Thymus (tissue), 11 donors: Measurements from ENCODE around the gene ITPK1. TPM values are rescaled to one million over a fixed set of nuclear protein-coding genes. Genes with fewer than 3 reads are reported as not detected.
"Not testable (repeated sequence)": the region's sequence is repeated elsewhere in the genome, so short reads cannot be mapped to it uniquely, and the experiment has no call there.

Experiments
- DNase-seq, 9 donors: peaks; one replicate each; pipeline ENCODE4 v3.0.0-alpha.2; 2013; ENCODE audit warnings: low spot score in 9 of 9, low read depth in 6 of 9, missing footprints in 1 of 9
- H3K27ac ChIP-seq, 2 donors: one replicate each; pipeline ENCODE4 v1.5.1; 2013; ENCODE audit warnings: control low read depth in 1 of 2, low read depth in 1 of 2, low read length in 1 of 2, mild to moderate bottlenecking in 1 of 2, moderate library complexity in 1 of 2
- H3K27me3 ChIP-seq, 2 donors: one replicate each; pipeline ENCODE4 v1.5.1; 2013; ENCODE audit warnings: low read length in 1 of 2; ENCODE audit not compliant: control insufficient read depth in 2 of 2, insufficient read depth in 1 of 2
- H3K36me3 ChIP-seq, 2 donors: one replicate each; pipeline ENCODE4 v1.5.1; 2013; ENCODE audit warnings: low read length in 1 of 2, mild to moderate bottlenecking in 1 of 2, moderate library complexity in 1 of 2; ENCODE audit not compliant: control insufficient read depth in 2 of 2, insufficient read depth in 2 of 2
- H3K4me1 ChIP-seq, 2 donors: one replicate each; pipeline ENCODE4 v1.5.1; 2013; ENCODE audit warnings: low read length in 2 of 2; ENCODE audit not compliant: control insufficient read depth in 2 of 2, insufficient read depth in 2 of 2
- H3K4me3 ChIP-seq, 2 donors: one replicate each; pipeline ENCODE4 v1.5.1; 2013; ENCODE audit warnings: low read length in 2 of 2, control low read depth in 1 of 2, mild to moderate bottlenecking in 1 of 2
- H3K9me3 ChIP-seq, 2 donors: one replicate each; pipeline ENCODE4 v1.5.1; 2013; ENCODE audit warnings: low read length in 1 of 2, mild to moderate bottlenecking in 1 of 2; ENCODE audit not compliant: control insufficient read depth in 2 of 2, insufficient read depth in 1 of 2
- WGBS: extraction: QIAGEN DNeasy Blood & Tissue Kit; methylation state at CpG from one replicate; pipeline ENCODE4 v1.1.7; 2013; 5-methylcytosine and 5-hydroxymethylcytosine counted together
- polyA plus RNA-seq: library from polyadenylated mRNA; stranded (reverse); fragments of 200-250 nt; gene quantifications from one replicate; pipeline ENCODE4 v1.2.3, GENCODE V29; 2013
- total RNA-seq: library from RNA; stranded (reverse); fragments of 120-200 nt; gene quantifications from one replicate; pipeline ENCODE4 v1.2.4, GENCODE V29; 2013
- donor health status: healthy.

ITPK1 gene
- total and polyA plus RNA-seq, 2 donors: 9.5 to 20.9 TPM

DNA sequence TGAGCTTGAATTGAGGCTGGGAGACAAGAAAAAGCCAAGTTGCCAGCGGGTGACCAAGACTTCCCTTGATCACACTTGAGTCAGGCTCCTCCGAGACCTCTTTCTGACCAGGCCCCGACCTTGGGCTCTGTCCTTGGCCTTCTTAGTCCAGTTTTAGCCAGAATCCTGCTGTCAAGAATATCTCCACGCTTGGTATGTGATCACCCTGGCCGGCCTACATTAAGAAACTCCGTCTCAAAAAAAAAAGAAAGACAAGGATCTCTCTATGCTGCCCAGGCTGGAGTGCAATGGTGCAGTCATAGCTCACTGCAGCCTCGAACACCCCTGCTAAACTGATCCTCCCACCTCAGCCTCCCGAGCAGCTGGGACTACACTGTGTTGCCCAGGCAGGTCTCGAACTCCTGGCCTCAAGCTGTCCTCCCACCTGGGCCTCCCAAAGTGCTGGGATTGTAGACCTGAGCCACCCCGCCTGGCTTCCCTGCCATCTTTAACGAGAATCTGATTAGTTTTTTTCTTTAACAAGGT lies 1.0 kb upstream of the ITPK1 start:
- WGBS: 96% methylated on average over 11 of the region's 11 CpGs
- H3K4me1 ChIP-seq: peaks cover 22 to 25% of the 10 kb centered on the region in 2 donors
- H3K27ac ChIP-seq: no peak overlapping the region
- no peak for DNase-seq
- no peaks in the 10 kb centered on the region for H3K9me3 ChIP-seq
- peak overlapping the region; percentile 75 to 92 for H3K4me3 ChIP-seq
- H3K27me3 ChIP-seq: peaks cover 0 to 6% of the 10 kb centered on the region in 2 donors
- H3K36me3 ChIP-seq: no peaks in the 10 kb centered on the region

DNA sequence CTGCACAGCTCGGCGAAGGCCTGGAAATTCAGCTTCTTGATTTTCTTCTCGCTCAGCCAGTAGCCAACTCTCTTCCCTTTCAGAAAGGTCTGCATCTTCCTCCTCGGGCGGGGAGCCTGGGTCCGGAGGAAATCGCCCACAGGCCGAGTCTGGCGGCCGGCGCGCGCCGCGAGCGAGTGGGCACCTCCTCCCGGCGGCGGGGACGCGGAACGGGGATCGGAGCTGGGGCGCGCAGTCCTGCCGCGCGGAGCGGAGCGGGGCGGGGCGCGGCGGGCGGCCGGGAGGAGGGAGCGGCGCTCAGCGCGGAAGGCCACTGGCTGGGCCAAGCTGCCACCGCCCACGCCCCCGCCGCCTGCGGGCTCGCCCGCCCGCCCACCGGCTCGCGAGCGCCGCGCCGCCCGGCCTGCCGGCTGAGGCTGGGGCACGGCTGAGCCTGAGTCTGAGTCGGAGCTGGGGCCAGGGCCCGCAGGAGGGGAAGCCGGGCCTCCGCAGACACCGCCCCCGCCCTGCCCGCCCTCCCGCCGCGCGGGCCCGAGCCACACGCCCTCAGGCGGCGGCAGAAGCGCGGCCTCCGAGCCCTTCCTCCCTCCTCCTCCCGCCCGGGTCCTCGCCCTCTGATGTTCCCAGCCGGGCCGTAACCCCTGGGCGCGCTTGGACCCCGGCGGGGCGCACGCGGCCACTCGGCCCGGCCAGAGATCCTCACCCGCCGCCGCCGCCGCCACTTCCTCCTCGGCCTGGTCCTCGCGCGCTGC lies 480 bp downstream of the ITPK1 start:
- DNase-seq: peak in 7 of 9 donors; percentile 33 to 81 (median 63)
- Histone ChIP-seq H3K36me3 (no peaks in the 10 kb centered on the region), H3K27me3 (peaks cover 0 to 6% of the 10 kb centered on the region in 2 donors), H3K4me1 (peaks cover 22 to 25% of the 10 kb centered on the region in 2 donors), H3K9me3 (no peaks in the 10 kb centered on the region), H3K27ac (peak overlapping the region in 1 of 2 donors; percentile 93), H3K4me3 (peak overlapping the region; percentile 52 to 92)
- WGBS: 1% methylated on average over 99 of the region's 99 CpGs

DNA sequence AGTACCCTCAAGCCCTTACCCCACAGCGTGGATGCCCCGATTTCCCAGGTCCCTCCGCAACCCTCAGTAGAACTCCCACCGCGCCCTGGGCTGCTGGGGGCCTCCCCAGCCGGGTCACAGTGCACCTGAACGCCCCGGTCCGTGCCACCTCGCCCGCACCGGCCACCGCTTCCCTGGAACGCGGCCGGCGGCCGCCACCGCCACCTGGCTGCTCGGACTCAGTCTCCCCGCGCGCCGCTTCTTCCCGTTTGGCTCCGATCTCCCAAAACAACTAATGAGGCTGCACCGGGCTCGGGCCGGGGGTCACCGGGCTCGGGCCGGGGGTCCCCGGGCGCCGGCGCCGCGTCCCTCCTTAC lies 1.0 kb downstream of the ITPK1 start:
- peaks cover 0 to 6% of the 10 kb centered on the region in 2 donors for H3K27me3 ChIP-seq
- peaks cover 22 to 25% of the 10 kb centered on the region in 2 donors for H3K4me1 ChIP-seq
- H3K4me3 ChIP-seq: peak overlapping the region; percentile 52 to 92
- DNase-seq: no peak
- H3K27ac ChIP-seq: no peak overlapping the region
- H3K36me3 ChIP-seq: no peaks in the 10 kb centered on the region
- WGBS: 3% methylated on average over 38 of the region's 38 CpGs
- H3K9me3 ChIP-seq: no peaks in the 10 kb centered on the region

DNA sequence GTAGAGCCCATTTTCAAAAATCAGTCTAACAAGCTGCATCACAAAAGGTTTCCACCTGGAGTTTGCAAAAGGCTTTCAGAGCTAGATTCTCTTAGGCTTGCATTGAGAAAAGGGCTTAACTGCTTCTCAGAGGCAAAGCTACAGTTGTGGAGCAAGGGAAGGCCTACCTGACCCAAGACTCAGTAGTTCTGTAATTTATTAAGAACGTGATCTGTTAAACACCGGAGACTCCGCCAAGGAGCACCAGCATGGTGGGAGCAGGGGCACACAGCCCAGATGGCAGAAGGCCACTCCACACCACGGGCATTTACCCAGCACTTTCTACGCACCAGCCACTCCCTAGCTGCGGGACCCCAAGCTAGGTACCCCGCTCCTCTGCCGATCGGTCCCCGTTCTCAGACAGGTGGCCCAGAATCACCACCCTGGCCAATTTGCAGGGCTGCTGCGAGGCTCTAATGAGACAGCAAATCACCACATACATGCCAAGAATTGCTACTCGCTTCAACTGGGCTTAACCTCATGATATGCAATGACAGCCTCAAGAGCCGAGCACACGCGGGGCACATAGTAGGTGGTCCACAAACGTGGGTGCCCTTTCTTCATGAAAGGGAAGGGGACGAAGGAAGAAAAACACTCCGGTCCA lies 1.5 kb downstream of the ITPK1 start:
- Histone ChIP-seq H3K27me3 (peaks cover 0 to 6% of the 10 kb centered on the region in 2 donors), H3K27ac (no peak overlapping the region), H3K9me3 (no peaks in the 10 kb centered on the region), H3K4me3 (peak overlapping the region; percentile 52 to 92), H3K4me1 (peaks cover 22 to 25% of the 10 kb centered on the region in 2 donors), H3K36me3 (no peaks in the 10 kb centered on the region)
- WGBS: 52% methylated on average over 18 of the region's 18 CpGs
- DNase-seq: peak in 1 of 9 donors; percentile 33

DNA sequence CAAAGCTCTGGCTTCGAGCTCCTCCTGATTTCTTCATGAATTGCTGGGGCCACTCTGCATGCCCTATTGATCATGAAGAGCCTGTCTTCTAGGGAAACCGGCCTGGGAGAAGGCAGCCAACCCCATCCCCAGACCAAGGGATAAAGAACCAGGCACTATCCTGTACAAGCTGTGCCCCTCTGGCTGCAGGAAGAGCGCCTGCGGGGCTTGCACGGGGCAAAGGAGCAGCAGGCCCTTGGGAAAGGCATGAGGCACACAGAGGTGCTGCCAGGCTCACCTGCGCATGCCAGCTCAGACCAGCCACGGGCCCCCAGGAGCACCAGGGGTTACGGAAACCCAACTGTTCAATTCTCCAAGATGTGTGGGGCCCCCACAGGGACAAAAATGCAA lies 2.1 kb downstream of the ITPK1 start:
- Histone ChIP-seq H3K27ac (peak overlapping the region in 1 of 2 donors; percentile 17), H3K27me3 (peaks cover 0 to 6% of the 10 kb centered on the region in 2 donors), H3K4me1 (peaks cover 22 to 25% of the 10 kb centered on the region in 2 donors), H3K4me3 (no peak overlapping the region), H3K9me3 (no peaks in the 10 kb centered on the region), H3K36me3 (no peaks in the 10 kb centered on the region)
- WGBS: 90% methylated on average over 8 of the region's 8 CpGs
- no peak for DNase-seq

DNA sequence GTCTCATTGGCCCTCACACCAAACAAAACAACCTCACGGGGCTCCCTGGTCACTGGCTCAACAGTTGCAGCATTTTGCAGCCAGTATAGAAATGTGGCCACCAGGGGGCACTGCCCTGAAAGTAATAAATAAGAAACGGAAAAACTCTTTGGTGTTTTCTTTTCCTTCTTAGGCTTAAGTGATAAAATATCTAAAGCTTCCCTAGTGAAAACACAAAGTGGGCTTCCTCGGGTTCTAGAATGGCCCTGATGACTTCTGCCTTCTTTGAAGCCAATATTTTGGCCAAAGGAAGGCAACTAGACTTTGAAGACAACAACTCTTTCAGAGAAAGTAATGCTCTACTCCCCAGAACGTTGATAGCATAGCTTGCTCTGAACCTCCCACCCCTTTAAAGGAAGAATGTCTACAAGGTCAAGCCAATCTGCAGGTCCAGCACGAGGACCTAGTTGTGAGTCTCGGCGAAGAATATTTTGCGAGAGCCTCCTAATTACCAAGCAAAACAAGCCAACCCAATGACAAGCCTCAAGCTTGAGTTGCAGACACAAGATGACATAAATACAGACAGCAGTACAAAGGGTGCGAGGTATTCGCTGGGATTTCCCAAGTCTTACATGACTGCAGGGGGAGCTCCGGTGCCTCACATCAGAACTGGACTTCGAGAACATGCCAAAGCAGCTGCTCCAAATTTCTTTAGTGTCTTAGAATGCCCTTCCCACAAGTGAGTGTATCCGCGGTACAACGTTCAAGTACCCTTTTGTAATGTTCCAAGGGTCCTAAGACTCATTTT lies 2.6 kb downstream of the ITPK1 start:
- Histone ChIP-seq H3K27ac (peak overlapping the region in 1 of 2 donors; percentile 67), H3K4me3 (peak overlapping the region in 1 of 2 donors; percentile 30), H3K27me3 (peaks cover 0 to 6% of the 10 kb centered on the region in 2 donors), H3K9me3 (no peaks in the 10 kb centered on the region), H3K4me1 (peaks cover 22 to 25% of the 10 kb centered on the region in 2 donors), H3K36me3 (no peaks in the 10 kb centered on the region)
- 56% methylated on average over 15 of the region's 15 CpGs for WGBS
- peak in 7 of 9 donors; percentile 62 to 85 (median 78) for DNase-seq

DNA sequence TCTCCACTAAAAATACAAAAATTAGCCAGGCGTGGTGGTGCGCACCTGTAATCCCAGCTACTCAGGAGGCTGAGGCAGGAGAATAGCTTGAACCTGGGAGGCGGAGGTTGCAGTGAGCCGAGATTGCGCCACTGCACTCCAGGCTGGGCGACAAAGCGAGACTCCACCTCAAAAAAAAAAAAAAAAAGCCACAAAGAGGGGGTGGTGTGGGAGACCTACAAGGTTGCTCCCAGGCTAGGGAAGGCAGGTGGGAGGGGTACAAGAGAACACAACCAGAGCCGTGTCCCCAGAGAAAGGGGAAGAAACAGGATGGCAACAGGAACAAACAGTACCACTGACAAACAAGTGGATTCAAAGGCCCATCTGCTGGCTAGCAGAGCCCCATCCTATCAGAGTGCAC lies 4.2 kb downstream of the ITPK1 start:
- H3K27me3 ChIP-seq, H3K27ac ChIP-seq, H3K9me3 ChIP-seq, H3K4me3 ChIP-seq, H3K36me3 ChIP-seq, DNase-seq: not testable (repeated sequence)
- peaks cover 19 to 22% of the 10 kb centered on the region in 2 donors for H3K4me1 ChIP-seq
- WGBS: 85% methylated on average over 8 of the region's 8 CpGs

DNA sequence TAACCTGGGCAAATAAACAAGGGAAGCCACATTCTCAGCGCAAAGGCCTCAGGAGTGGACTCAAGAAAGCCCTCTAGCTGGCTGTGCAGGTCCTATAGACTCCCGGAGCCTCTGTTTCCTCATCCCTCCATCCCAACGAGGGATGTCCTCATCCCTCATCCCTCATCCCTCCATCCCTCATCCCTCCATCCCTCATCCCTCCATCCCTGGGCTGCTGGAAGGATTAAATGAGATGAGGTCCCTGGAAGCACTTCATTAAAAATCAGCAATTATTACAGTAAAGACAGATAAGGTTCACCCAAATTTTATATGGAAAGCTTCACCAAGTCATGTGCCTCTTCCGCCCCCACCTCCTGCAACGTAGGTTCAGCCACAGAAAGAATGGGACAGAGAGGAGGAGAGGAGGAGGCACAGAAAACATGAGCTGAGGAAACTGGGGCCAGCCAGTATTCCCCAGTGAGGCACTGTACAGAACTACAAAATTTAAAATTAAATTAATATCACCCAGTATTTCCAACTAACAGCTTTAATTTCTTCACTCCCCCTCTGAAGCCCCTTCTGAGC lies 4.8 kb downstream of the ITPK1 start:
- Histone ChIP-seq H3K27me3 (peaks cover 0 to 6% of the 10 kb centered on the region in 2 donors), H3K9me3 (no peaks in the 10 kb centered on the region), H3K4me1 (peaks cover 16 to 18% of the 10 kb centered on the region in 2 donors), H3K36me3 (no peaks in the 10 kb centered on the region), H3K4me3 (no peak overlapping the region), H3K27ac (no peak overlapping the region)
- DNase-seq: no peak
- 97% methylated on average over 5 of the region's 5 CpGs for WGBS
